GM21447 (cell line): Measurements from ENCODE around the gene CALY.
"Not testable (repeated sequence)": the region's sequence is repeated elsewhere in the genome, so short reads cannot be mapped to it uniquely, and the experiment has no call there.

Experiments
- ATAC-seq: cut with Tn5 transposase; IDR thresholded peaks from one replicate; pipeline ENCODE4 v1.9.1; 2021; ENCODE audit not compliant: unreplicated experiment

The CALY gene

DNA sequence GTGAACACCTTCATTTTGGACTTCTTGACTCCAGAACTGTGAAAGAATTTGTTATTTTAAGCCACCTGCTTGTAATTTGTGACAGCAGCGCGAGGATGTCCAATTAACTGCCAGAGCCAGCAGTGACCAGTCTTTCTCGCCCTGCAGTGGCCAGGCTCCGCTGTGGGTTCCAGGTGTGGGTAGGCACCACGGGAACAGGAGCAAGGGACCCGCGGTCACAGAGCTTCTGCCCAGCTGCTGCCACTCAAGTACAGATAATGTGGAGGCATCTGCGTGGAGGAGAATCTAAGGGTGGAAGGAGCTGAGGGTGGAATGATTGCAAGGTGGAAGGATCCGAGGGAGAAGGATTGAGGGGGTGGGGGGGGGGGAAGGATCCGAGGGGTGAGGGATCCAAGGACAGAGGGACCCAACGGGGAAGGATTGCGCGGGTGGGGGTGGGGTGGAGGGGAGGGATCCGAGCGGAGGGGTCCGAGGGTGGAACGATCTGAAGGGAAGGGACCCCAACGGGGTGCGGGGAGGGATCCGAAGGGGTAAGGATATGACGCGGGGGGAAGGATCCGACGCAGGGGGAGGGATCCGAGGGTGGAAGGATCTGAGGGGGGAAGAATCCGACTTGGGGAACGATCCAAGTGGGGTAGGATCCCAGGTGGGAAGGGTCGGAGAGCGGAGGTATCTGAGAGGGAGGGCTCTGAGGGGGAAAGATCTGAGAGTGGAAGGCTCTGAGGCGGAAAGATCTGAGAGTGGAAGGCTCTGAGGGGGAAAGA lies 3.6 kb downstream of the CALY start:
- ATAC-seq: no peak

DNA sequence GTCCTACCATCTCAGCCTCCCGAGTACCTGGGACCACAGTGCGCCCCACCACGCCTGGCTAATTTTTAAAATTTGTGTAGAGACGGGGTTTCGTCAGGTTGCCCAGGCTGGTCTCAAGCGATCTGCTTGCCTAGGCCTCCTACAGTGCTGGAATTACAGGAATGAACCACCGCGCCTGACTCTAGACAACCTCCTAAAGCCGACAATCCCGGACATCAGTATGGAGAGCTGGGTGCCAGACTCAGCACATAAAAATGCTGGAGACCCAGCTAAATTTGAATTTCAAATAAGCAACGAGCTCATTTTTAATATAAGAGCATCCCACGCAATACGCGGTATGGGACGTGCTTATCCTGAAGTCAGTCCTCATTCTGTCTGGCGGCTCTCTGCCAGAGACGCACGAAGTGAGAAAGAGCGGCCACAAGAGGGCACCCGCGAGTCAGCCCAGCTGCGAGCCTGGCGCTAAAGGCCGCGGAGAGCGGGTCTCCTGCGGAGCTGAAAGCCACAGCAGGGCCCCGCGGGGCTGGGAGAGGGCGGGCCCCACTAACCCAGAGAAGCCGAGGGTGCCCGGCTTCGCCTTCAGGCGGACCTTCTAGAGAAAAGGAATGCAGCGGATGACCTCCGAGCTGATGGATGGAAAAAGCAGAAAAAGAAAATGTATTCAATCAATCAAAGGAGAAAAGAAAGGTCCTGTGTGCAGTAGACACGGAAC lies 7.0 kb downstream of the CALY start:
- peak; percentile 92 for ATAC-seq

DNA sequence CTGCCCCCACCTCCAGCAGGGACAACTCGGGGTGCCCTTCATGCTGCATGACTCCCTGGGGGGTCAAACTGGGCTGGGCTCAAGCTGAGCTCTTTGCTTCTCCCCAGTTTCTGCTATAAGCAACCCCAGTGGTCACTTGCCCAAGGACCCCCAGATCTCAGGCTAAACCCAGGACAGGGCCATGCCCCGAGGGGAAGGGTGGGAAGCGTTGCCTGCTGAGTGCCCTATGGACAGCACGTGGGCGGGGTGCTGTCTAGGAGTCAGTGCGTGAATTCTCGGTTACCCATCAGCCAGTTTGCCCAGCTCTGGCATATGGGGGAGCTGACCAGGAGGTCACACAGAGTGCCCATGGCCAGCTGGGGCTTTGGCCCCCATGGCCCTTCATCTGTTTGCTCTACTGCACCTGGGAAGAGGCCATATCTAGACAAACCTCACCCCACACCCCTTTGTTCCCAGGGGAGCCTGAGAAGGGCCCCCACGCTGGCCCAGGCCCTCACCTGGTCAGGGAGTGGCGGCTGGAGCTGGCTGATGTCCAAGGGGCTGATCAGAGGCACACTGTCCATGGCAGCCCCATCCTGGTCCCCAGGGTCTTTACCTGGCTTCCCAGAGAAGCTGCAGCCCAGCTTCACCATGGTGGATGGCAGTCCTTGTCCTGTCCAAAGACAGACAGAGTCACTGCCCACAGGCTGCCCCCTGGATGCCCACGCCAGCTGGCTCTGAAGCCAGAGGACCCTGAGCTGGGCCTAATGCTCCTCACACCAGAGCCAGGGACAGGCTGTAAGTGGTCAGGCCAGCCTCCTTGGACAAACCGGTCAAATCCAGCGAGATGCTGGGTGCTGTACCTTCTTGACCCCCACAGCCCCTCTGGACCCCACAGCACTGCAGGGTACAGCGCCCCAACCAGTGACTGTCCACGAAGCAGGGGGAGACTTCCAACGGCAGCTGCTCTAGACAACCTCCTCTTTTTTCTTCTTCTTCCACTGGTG lies 8.0 kb downstream of the CALY start:
- no peak for ATAC-seq

DNA sequence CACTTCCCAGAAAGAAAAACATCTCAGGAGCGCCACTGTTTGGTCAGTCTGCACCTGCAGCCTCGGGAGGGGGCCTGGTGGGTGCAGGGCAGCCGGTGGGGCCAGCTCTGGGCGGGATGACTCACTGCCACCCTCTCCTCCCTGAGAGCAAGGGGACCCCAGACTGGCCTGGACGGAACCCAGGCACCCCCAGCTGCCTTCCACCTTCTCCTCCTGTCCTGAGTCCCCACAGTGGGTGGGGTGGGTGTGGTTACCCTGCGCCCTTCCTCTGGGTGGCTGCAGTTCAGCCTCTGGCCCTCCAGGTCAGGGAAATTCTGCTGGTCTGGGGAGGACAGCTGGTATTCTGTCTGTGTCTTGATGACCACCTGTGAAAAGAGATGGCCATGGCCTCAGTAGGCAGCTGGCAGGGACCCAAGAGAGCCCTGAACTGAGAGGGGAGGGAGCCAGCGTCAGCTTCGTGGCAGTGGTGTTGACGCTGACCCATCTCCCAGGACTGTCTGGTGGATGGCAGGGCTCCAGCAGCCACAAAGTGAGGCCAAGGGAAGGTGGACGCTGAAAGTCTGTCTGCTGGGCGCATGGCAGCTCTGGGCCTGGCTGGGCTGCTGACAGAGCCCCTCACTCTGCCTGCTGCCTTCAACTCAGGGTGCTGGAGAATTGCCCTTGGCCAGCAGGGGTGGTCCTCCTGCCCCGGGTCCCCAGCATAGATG lies 8.9 kb downstream of the CALY start:
- ATAC-seq: no peak

DNA sequence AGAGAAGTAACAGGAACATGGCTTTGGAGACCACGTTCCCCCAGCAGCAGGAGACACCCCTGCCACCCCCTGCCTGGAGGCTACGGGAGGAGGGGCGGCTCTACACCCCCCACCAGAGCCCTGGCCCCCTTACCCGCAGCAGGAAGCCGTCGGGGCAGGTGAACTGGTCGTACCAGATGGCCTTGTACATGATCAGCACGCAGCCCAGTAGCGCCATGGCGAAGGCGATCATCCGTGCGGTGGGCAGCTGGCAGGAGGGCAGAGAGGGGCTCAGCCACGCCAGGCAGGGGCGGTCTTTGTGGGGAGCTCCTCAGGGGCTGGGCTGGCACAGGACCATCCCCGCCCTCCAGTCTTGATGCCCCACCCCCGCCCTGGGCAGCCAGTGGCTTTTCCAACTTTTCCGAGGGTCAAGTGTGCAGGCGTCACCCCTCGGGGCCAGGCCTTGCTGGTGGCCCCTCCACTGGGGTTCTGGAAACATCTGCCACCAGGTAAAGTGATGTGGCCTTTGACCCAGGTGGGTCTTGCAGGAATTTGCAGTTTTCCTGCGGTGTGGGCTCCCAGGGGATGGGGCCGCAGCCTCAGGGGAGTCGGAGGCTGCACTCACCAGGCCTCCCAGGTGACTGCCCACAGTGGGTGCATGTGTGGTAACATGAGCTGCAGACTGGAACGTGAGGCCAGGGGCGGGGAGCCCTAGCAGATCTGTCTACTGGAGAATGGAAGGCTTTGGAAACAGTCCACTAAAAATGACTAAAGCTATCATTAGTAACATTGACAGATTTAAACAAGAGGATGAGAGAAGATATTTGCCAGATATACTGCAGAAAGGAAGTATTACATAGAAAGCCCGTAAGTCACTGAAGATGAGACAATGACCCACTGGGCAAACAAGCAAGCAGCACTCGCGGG lies 9.7 kb downstream of the CALY start:
- ATAC-seq: no peak

DNA sequence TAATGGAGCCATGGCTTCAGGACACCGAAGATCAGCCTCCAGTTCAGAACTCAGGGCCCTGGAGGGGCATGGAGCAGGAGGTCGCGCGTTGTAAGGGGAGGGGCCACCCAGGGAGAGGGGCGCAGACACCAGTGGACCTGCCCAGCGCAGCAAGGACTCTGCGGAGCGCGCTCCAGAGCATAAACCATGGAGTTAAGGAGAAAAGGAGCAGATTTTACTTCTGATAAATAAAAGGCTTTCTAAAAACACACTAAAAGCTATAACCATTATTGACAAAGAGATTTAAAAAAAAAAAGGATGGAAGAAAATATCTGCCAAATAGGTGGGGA lies 10.5 kb downstream of the CALY start:
- ATAC-seq: no peak

DNA sequence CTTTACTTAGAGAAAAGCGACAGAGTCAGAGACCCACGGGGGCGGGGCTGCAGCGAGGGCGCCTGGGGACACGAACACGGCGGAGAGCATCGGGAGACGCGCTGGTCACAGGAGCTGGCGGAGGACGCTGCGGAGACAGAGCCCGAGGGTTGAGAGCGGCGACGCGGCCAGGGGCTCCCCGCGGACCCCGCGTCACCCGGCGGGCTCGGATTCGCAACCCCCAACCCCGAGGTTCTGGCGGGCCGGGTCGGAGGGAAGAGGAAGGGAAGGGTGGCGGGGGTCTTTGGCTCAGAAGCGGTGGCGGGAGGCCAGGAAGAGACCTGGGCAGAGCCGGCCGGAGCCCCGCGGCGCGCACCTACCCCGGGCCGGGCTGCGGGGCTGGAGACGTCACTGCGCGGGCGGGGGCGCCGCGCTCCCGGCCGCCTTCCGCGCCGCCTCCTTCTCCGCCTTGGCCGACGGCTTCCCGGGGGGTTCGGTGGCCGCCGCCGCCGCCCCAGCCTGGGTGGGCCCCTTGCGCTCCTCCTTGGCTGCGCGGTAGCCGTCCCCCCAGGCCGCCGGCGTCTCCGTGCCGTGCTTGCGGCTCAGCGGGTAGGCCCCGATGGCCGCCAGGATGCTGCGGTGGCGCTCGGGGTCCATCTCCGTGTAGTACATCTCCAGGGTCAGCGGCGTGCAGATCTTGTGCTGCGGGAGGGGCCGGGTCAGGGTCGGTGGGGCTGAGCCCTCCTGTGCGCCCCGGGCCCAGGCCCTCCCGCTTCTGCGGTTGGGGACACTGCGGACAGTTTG lies 11.1 kb downstream of the CALY start:
- ATAC-seq: no peak

DNA sequence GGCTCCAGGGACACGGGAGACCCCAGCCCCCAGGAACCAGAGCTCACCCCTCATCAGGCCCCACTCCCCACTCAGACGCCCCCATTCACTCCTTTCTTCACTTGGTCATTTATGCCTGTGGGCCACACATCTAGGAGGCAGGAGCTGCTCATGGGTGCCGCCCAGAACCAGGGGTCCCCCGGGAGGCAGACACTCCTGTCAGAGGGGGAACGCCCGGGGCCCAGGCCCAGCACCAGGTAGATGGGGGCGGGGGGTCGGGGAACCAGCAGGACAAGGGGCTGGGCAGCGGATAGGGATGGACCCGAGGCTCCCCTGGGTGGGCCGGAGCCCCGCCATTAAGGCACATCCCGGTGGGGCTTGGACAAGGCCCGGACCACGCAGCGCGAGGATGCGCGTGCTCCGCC lies 11.8 kb downstream of the CALY start:
- no peak for ATAC-seq

DNA sequence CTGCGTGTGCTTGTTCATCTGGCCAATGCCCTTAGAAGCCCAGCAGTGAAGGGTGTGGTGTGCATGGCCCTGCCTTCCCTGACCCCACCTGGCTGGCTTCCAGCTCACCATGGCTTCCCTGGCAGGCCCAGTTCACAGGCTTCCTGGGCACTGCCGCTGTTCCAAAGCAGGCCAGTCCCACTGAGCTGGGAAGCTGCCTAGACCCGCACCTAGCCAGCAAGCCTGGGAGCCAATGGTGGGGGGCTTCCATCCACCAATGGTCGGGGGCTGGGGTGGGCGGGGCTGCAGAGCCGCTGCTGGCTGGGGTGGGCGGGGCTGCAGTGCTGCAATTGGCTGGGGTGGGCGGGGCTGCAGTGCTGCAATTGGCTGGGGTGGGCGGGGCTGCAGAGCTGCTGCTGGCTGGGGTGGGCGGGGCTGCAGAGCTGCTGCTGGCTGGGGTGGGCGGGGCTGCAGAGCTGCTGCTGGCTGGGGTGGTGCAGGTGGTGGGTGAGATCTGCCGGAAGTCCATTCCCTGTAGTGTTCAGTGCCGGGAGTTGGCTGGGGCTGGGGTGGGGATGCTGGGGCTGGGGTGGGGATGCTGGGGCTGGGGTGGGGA lies 12.4 kb downstream of the CALY start:
- ATAC-seq: peak; percentile 80

DNA sequence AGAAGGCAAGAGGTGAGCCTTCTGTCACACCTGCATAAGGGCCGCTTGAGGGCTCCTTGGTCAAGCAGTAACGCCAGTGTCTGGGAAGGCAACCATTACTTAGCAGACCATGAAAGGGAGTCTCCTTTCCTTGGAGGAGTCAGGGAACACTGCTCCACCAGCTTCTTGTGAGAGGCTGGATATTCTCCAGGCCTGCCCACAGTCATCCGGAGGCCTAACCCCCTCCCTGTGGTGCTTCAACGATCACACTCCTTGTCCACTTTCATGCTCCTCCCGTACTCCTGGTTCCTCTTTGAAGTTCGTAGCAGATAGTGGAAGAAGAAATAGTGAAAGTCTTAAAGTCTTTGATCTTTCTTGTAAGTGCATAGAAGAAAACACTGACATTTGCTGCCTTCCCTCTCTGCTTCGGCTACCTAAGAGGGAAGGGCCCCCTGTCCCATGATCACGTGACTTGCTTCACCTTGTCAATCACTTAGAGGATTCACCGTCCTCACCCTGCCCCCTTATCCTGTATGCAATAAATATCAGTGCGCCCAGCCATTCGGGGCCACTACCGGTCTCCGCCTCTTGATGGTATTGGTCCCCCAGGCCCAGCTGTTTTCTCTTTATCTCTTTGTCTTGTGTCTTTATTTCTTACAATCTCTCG lies 14.5 kb downstream of the CALY start:
- not testable (repeated sequence) for ATAC-seq

DNA sequence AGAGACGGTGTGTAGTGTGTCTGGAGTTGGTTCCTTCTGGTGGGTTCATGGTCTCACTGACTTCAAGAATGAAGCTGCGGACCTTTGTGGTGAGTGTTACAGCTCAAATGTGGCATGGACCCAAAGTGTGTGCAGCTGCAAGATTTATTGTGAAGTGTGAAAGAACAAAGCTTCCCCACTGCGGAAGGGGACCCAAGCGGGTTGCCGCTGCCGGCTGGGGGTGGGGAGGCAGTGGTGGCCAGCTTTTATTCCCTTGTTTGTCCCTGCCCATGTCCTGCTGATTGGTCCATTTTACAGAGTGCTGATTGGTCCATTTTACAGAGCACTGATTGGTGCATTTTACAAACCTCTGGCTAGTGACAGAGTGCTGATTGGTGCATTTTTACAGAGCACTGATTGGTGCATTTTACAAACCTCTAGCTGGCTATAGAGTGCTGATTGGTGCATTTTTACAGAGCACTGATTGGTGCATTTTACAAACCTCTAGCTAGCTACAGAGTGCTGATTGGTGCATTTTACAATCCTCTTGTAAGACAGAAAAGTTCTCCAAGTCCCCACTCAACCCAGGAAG lies 15.8 kb downstream of the CALY start:
- not testable (repeated sequence) for ATAC-seq

DNA sequence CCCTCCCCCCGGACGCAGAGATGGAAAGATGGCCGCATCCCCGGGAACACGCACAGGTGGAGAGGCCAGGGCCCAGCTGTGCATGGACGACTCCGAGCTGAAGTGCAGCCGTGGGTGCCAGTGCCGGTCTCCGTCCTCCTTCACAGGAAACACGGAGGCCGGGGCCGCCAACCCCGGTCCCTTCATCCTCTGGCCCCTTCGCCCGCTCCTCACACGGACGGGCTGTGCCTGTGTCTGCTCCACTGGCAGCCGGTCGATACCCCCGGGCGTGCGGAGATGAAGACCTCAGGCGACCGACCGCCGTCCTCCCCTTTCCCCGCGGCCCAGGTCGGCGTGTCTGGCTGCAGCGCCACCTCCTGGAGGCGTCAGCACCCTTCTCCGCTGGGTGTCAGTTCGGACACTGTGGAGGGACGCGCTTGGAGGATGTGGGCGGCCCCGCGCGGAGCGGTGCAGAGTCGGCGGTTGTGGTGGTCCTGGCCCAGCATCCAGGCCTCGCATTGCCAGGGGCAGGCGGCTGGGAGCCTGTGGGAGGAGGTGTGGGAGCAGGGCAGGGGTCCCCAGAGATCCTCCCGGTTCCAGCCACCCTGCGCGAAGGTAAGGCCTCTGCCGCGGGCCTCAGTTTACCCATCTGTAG lies 18.1 kb downstream of the CALY start:
- peak; percentile 66 for ATAC-seq

DNA sequence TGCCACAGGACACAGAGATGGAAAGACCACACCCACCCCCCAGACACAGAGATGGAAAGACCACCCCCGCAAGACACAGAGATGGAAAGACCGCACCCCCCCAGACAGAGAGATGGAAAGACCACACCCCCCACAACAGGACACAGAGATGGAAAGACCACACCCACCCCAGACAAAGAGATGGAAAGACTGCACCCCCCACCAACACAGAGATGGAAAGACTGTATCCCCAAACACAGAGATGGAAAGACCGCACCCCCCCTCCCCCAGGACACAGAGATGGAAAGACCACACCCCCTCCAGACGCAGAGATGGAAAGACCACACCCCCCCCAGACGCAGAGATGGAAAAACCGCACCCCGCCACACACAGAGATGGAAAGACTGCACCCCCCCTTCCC lies 20.0 kb downstream of the CALY start:
- no peak for ATAC-seq

DNA sequence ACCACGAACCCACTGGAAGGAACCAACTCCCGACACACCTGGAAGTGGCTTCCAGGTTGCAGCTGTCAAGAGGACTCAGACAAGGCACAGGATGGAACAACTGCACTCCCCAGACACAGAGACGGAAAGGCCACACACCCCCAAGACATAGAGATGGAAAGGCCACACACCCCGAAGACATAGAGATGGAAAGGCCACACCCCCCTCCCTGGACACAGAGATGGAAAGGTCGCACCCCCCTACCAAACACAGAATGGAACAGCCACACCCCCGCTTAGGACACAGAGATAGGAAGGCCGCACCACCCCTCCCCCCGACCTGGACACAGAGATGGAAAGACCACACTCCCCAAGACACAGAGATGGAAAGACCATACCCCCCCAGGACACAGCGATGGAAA lies 20.4 kb downstream of the CALY start:
- ATAC-seq: no peak

DNA sequence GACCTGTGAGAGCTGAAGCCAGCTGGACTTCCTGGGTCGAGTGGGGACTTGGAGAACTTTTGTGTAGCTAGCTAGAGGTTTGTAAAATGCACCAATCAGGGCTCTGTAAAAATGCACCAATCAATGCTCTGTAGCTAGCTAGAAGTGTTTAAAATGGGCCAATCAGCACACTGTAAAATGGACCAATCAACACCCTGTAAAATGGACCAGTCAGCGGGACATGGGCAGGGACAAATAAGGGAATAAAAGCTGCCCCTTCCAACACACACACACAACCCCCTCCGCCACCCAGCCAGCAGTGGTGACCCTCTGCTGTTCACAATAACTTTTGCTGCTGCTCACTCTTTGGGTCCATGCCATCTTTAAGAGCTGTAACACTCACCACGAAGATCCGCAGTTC lies 20.8 kb downstream of the CALY start:
- ATAC-seq: no peak

DNA sequence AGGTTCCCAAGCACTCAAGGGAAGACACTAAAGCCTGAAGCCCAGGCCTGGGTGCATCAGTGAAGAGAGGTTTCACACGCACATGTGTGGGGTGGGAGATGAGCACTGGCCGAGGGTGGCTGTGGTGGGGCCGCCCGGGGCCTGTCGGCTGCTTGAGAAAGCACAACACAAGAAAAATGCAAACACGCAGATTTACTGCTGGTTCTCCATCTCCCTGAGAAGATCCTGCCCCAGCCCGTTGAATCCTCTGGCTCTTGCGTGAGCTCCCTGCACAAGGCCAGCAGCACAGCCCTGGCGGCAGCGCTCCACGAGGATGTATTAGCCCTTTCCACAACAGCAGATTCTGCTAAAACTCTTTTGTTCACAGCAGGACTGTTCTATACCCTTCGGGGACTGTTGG lies 21.8 kb downstream of the CALY start:
- ATAC-seq: no peak

DNA sequence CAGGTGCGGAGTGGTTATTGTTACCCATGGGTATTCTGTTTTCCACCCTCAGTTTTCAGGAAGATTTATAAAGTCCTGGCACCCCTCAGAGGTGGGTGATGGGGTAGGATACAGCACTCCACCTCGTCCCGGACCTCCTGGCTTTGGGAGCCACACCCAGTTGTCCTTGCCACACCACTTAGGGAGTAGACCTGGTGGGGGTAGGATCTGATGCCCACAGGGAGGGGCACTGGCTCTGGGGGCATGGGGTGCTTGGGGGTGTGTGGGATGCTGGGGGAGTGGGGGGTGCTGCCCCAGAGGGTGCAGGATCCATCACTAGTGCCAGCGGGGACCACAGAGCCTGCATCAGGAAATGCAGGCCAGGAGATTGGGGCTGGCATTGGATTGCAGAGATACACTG lies 23.5 kb downstream of the CALY start:
- ATAC-seq: no peak

DNA sequence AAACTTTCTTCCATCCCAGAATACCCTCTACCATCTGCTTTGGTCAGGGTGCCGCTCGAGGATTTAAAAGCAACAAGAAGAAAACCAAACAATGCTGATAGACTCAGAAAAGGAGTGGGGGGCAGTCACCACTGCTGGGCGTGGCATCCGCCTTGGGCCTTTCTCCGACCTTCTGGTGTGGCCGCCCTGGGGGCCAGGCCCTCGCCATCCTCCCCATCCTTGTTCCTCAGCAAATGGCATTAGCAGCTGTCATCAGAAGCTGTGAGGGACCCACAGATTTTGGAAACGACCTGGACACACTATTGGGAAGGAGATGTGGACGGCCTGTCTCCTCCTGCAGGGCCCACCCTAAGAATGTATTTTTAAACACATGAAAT lies 23.9 kb downstream of the CALY start:
- no peak for ATAC-seq
